Hippocampal formation (tissue), 2 donors: ENCODE data around the gene DIO3.
"Not testable (repeated sequence)": the region's sequence is repeated elsewhere in the genome, so short reads cannot be mapped to it uniquely, and the experiment has no call there.

Experiments
- DNase-seq, 2 donors: peaks; one replicate each; lab custom pipeline; 2025; lab: John Stamatoyannopoulos, UW

DIO3 gene

GRCh38 chr14:101559250-101559623 lies 2.1 kb upstream of the DIO3 start:
- no peak for DNase-seq

- no peak for DNase-seq
Measured at GRCh38 chr14:101559624-101560533, 1.4 kb upstream of the DIO3 start.

GRCh38 chr14:101560534-101561113 lies 671 bp upstream of the DIO3 start:
- DNase-seq = no peak

GRCh38 chr14:101561897-101562490 lies 699 bp downstream of the DIO3 start:
- no peak for DNase-seq

- no peak for DNase-seq
Measured at GRCh38 chr14:101562659-101563351, 1.5 kb downstream of the DIO3 start.

GRCh38 chr14:101563352-101563653 lies 2.0 kb downstream of the DIO3 start:
- no peak for DNase-seq

GRCh38 chr14:101563654-101564443 lies 2.6 kb downstream of the DIO3 start:
- DNase-seq = no peak

GRCh38 chr14:101564444-101564776 lies 3.1 kb downstream of the DIO3 start:
- DNase-seq = no peak

GRCh38 chr14:101564819-101565698 lies 3.8 kb downstream of the DIO3 start:
- no peak for DNase-seq

- no peak for DNase-seq
Measured at GRCh38 chr14:101567252-101567651, 6.0 kb downstream of the DIO3 start.

GRCh38 chr14:101571004-101571403 lies 9.7 kb downstream of the DIO3 start:
- no peak for DNase-seq

- not testable (repeated sequence) for DNase-seq
Measured at GRCh38 chr14:101572526-101572925, 11.2 kb downstream of the DIO3 start.

- DNase-seq = no peak
Measured at GRCh38 chr14:101573289-101573688, 12.0 kb downstream of the DIO3 start.

- no peak for DNase-seq
Measured at GRCh38 chr14:101575581-101575980, 14.3 kb downstream of the DIO3 start.

GRCh38 chr14:101577221-101577909 lies 16.1 kb downstream of the DIO3 start:
- DNase-seq = no peak

GRCh38 chr14:101578489-101578888 lies 17.2 kb downstream of the DIO3 start:
- no peak for DNase-seq

GRCh38 chr14:101579372-101580080 lies 18.2 kb downstream of the DIO3 start:
- DNase-seq = no peak

GRCh38 chr14:101581806-101582205 lies 20.5 kb downstream of the DIO3 start:
- DNase-seq = no peak

GRCh38 chr14:101582294-101582693 lies 21.0 kb downstream of the DIO3 start:
- no peak for DNase-seq
